Dendritic cell treated with granulocyte-macrophage colony-stimulating factor and Interleukin-4, amounts not matched to agents 40 ng/mL and 50 ng/mL, for 4 days (primary cell): ENCODE data around the gene CASD1.

ENCODE experiments used
- H3K27ac Mint-ChIP-seq: one replicate; pipeline ENCODE4 v1.8.0; 2022; ENCODE audit warnings: mild to moderate bottlenecking, mixed read lengths
- H3K27me3 Mint-ChIP-seq: one replicate; pipeline ENCODE4 v1.8.0; 2022; ENCODE audit warnings: mild to moderate bottlenecking, mixed read lengths
- H3K36me3 Mint-ChIP-seq: one replicate; pipeline ENCODE4 v1.8.0; 2022; ENCODE audit warnings: low read depth, mixed read lengths
- H3K4me1 Mint-ChIP-seq: one replicate; pipeline ENCODE4 v1.8.0; 2022; ENCODE audit warnings: low read depth, mixed read lengths
- H3K4me3 Mint-ChIP-seq: one replicate; pipeline ENCODE4 v1.8.0; 2022; ENCODE audit warnings: mild to moderate bottlenecking, moderate library complexity, mixed read lengths
- H3K9me3 Mint-ChIP-seq: one replicate; pipeline ENCODE4 v1.8.0; 2022; ENCODE audit warnings: mixed read lengths
- intact Hi-C: fragments of 100-400 bp; cut with micrococcal nuclease; formaldehyde crosslinking; loops from one replicate; pipeline ENCODE4 v1.15.0; 2022

CASD1 gene

GRCh38 chr7:94579470-94579869, 69.9 kb downstream of the CASD1 start:
- no peak overlapping the region for H3K27ac Mint-ChIP-seq
- intact Hi-C loops = no loop called here
- H3K27me3 Mint-ChIP-seq = no peaks in the 10 kb centered on the region
- H3K9me3 Mint-ChIP-seq = peaks cover 34% of the 10 kb centered on the region
- H3K4me1 Mint-ChIP-seq = no peaks in the 10 kb centered on the region
- no peak overlapping the region for H3K4me3 Mint-ChIP-seq
- H3K36me3 Mint-ChIP-seq = peaks cover 34% of the 10 kb centered on the region

- H3K4me3 Mint-ChIP-seq = no peak overlapping the region
- H3K9me3 Mint-ChIP-seq = peaks cover 23% of the 10 kb centered on the region
- H3K4me1 Mint-ChIP-seq = no peaks in the 10 kb centered on the region
- no peaks in the 10 kb centered on the region for H3K27me3 Mint-ChIP-seq
- intact Hi-C loops = no loop called here
- peaks cover 22% of the 10 kb centered on the region for H3K36me3 Mint-ChIP-seq
- no peak overlapping the region for H3K27ac Mint-ChIP-seq
Measured at GRCh38 chr7:94580601-94581000, 71.0 kb downstream of the CASD1 start.

GRCh38 chr7:94584113-94584512, 74.5 kb downstream of the CASD1 start:
- no peak overlapping the region for H3K4me3 Mint-ChIP-seq
- H3K27ac Mint-ChIP-seq = no peak overlapping the region
- intact Hi-C loops = no loop called here
- peaks cover 8% of the 10 kb centered on the region for H3K36me3 Mint-ChIP-seq
- H3K27me3 Mint-ChIP-seq = no peaks in the 10 kb centered on the region
- H3K9me3 Mint-ChIP-seq = peaks cover 7% of the 10 kb centered on the region
- H3K4me1 Mint-ChIP-seq = no peaks in the 10 kb centered on the region

GRCh38 chr7:94588075-94588474, 78.5 kb downstream of the CASD1 start:
- intact Hi-C loops = no loop called here
- H3K27ac Mint-ChIP-seq = no peak overlapping the region

GRCh38 chr7:94590526-94591162, 81.0 kb downstream of the CASD1 start:
- Mint-ChIP-seq H3K4me3 (no peak overlapping the region), H3K9me3 (no peaks in the 10 kb centered on the region)
- intact Hi-C loops = no loop called here

More at GRCh38 chr7:94588075-94588474, 78.5 kb downstream of the CASD1 start:
- no peak overlapping the region for H3K4me3 Mint-ChIP-seq
- no peaks in the 10 kb centered on the region for H3K27me3 Mint-ChIP-seq
- no peaks in the 10 kb centered on the region for H3K4me1 Mint-ChIP-seq
- no peaks in the 10 kb centered on the region for H3K36me3 Mint-ChIP-seq
- no peaks in the 10 kb centered on the region for H3K9me3 Mint-ChIP-seq

GRCh38 chr7:94591176-94591575, 81.6 kb downstream of the CASD1 start:
- Mint-ChIP-seq H3K27me3 (no peaks in the 10 kb centered on the region), H3K9me3 (no peaks in the 10 kb centered on the region), H3K4me1 (no peaks in the 10 kb centered on the region), H3K36me3 (no peaks in the 10 kb centered on the region), H3K4me3 (no peak overlapping the region), H3K27ac (no peak overlapping the region)
- intact Hi-C loops = no loop called here

More at GRCh38 chr7:94590526-94591162, 81.0 kb downstream of the CASD1 start:
- H3K27ac Mint-ChIP-seq = no peak overlapping the region
- no peaks in the 10 kb centered on the region for H3K27me3 Mint-ChIP-seq
- no peaks in the 10 kb centered on the region for H3K4me1 Mint-ChIP-seq
- H3K36me3 Mint-ChIP-seq = no peaks in the 10 kb centered on the region

GRCh38 chr7:94594882-94595281, 85.3 kb downstream of the CASD1 start:
- H3K9me3 Mint-ChIP-seq = no peaks in the 10 kb centered on the region
- H3K4me1 Mint-ChIP-seq = no peaks in the 10 kb centered on the region
- no peaks in the 10 kb centered on the region for H3K36me3 Mint-ChIP-seq
- H3K27me3 Mint-ChIP-seq = no peaks in the 10 kb centered on the region
- H3K4me3 Mint-ChIP-seq = no peak overlapping the region
- intact Hi-C loops = no loop called here
- no peak overlapping the region for H3K27ac Mint-ChIP-seq

GRCh38 chr7:94595717-94596116, 86.1 kb downstream of the CASD1 start:
- Mint-ChIP-seq H3K27ac (no peak overlapping the region), H3K27me3 (no peaks in the 10 kb centered on the region), H3K4me1 (no peaks in the 10 kb centered on the region), H3K9me3 (no peaks in the 10 kb centered on the region), H3K4me3 (no peak overlapping the region), H3K36me3 (no peaks in the 10 kb centered on the region)
- intact Hi-C loops = no loop called here

GRCh38 chr7:94600267-94600666, 90.7 kb downstream of the CASD1 start:
- intact Hi-C loops = no loop called here
- Mint-ChIP-seq H3K4me1 (no peaks in the 10 kb centered on the region), H3K4me3 (no peak overlapping the region), H3K9me3 (peaks cover 2% of the 10 kb centered on the region), H3K36me3 (no peaks in the 10 kb centered on the region), H3K27me3 (no peaks in the 10 kb centered on the region), H3K27ac (no peak overlapping the region)

GRCh38 chr7:94602181-94602580, 92.6 kb downstream of the CASD1 start:
- H3K27ac Mint-ChIP-seq = no peak overlapping the region
- no peak overlapping the region for H3K4me3 Mint-ChIP-seq
- H3K9me3 Mint-ChIP-seq = peaks cover 9% of the 10 kb centered on the region
- H3K4me1 Mint-ChIP-seq = no peaks in the 10 kb centered on the region
- H3K27me3 Mint-ChIP-seq = no peaks in the 10 kb centered on the region
- no peaks in the 10 kb centered on the region for H3K36me3 Mint-ChIP-seq
- intact Hi-C loops = no loop called here

- intact Hi-C loops = no loop called here
- Mint-ChIP-seq H3K27ac (no peak overlapping the region), H3K36me3 (no peaks in the 10 kb centered on the region), H3K4me1 (no peaks in the 10 kb centered on the region), H3K9me3 (peaks cover 17% of the 10 kb centered on the region), H3K4me3 (no peak overlapping the region), H3K27me3 (no peaks in the 10 kb centered on the region)
Measured at GRCh38 chr7:94605031-94605430, 95.4 kb downstream of the CASD1 start.
